ENCODE results near the gene SLAMF9. TPM values are rescaled to one million over a fixed set of nuclear protein-coding genes. Genes with fewer than 3 reads are reported as not detected.
A peak's percentile ranks its signal among the peaks of the same experiment; 100 is the strongest.

SLAMF9 gene
- total RNA-seq, 4 donors from 2014 or later, result not detected

DNA sequence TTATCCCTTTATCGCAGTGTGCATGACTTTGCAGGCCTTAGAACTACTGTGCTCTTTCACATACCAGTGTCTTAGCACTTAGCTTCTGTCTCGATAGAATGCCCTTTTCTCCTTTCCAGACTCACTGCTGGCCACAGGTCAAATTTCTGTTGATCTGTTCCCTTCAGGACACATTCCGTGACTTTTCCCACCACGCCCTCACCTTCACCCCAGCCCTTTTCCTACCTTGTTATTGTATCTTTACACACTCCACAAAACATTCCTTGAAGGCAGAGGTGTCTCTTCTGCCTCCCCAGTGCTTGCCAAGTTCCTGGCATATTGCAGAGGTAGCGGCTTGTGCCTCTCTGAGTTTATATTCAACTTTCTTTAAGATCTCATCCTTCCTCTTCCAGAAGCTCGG, 4.9 kb downstream of the SLAMF9 start:
- no peak overlapping the region for H3K27ac ChIP-seq
- no peak overlapping the region for H3K4me3 ChIP-seq
- peaks cover 5% of the 10 kb centered on the region for H3K27me3 ChIP-seq
- no peaks in the 10 kb centered on the region for H3K9me3 ChIP-seq
- no peaks in the 10 kb centered on the region for H3K36me3 ChIP-seq
- DNase-seq (ENCODE audit: low spot score in 2 of 2), result peak in 1 of 2 donors; percentile 60
- peaks cover 47% of the 10 kb centered on the region for H3K4me1 ChIP-seq
- 51% methylated on average over 6 of the region's 6 CpGs for WGBS
- TF ChIP-seq POLR2AphosphoS5 (IDR thresholded peaks at IDR 0.05) (no peak), CTCF (IDR thresholded peaks at IDR 0.05) (no peak), EP300 (IDR thresholded peaks at IDR 0.05) (no peak), POLR2A (IDR thresholded peaks at IDR 0.05) (no peak)

GRCh38 chr1:159947942-159948341, 6.1 kb downstream of the SLAMF9 start:
- no peak for TF ChIP-seq POLR2AphosphoS5 (IDR thresholded peaks at IDR 0.05)
- TF ChIP-seq EP300 (IDR thresholded peaks at IDR 0.05), result no peak
- no peak for TF ChIP-seq POLR2A (IDR thresholded peaks at IDR 0.05)
- no peak for TF ChIP-seq CTCF (IDR thresholded peaks at IDR 0.05)
- no peaks in the 10 kb centered on the region for H3K36me3 ChIP-seq
- no peak overlapping the region for H3K27ac ChIP-seq
- H3K27me3 ChIP-seq, result peaks cover 4% of the 10 kb centered on the region
- WGBS, result 75% methylated on average over 1 of the region's 1 CpG
- no peaks in the 10 kb centered on the region for H3K9me3 ChIP-seq
- no peak for DNase-seq (ENCODE audit: low spot score in 2 of 2)
- peaks cover 59% of the 10 kb centered on the region for H3K4me1 ChIP-seq
- H3K4me3 ChIP-seq, result no peak overlapping the region

- H3K27me3 ChIP-seq, result peaks cover 9% of the 10 kb centered on the region
- no peaks in the 10 kb centered on the region for H3K9me3 ChIP-seq
- H3K4me3 ChIP-seq, result peak overlapping the region; percentile 58
- WGBS, result 42% methylated on average over 9 of the region's 9 CpGs
- peak in 1 of 2 donors; percentile 55 for DNase-seq (ENCODE audit: low spot score in 2 of 2)
- no peaks in the 10 kb centered on the region for H3K36me3 ChIP-seq
- peaks cover 71% of the 10 kb centered on the region for H3K4me1 ChIP-seq
- H3K27ac ChIP-seq, result peak overlapping the region; percentile 68
- TF ChIP-seq POLR2A (IDR thresholded peaks at IDR 0.05) (no peak), POLR2AphosphoS5 (IDR thresholded peaks at IDR 0.05) (no peak), EP300 (IDR thresholded peaks at IDR 0.05) (no peak), CTCF (IDR thresholded peaks at IDR 0.05) (no peak)
These were observed 7.5 kb downstream of the SLAMF9 start for GRCh38 chr1:159946242-159947187.

GRCh38 chr1:159945483-159946241, 8.4 kb downstream of the SLAMF9 start, which contains the start of gene IGSF9:
Gene IGSF9, minus strand, starts transcription at chr1:159945613. Its CDS starts 2,159 bp downstream, at chr1:159943454.
- H3K27me3 ChIP-seq, result peaks cover 10% of the 10 kb centered on the region
- no peaks in the 10 kb centered on the region for H3K36me3 ChIP-seq
- H3K9me3 ChIP-seq, result no peaks in the 10 kb centered on the region
- H3K27ac ChIP-seq, result peak within 1 kb of the TSS; percentile 89
- peaks cover 80% of the 10 kb centered on the region for H3K4me1 ChIP-seq
- H3K4me3 ChIP-seq, result peak within 1 kb of the TSS; percentile 58
- TF ChIP-seq POLR2A (IDR thresholded peaks at IDR 0.05) (no peak), EP300 (IDR thresholded peaks at IDR 0.05) (no peak), POLR2AphosphoS5 (IDR thresholded peaks at IDR 0.05) (peak in 2 of 3 donors; percentile 27 to 80), CTCF (IDR thresholded peaks at IDR 0.05) (peak in 1 of 2 donors; percentile 50)
- peak; percentile 86 to 87 for DNase-seq (ENCODE audit: low spot score in 2 of 2)
- WGBS, result 1% methylated on average over 30 of the region's 58 CpGs

All from suprapubic skin (tissue), 4 donors.